ENCODE data around the gene VOPP1.

VOPP1 gene

DNA sequence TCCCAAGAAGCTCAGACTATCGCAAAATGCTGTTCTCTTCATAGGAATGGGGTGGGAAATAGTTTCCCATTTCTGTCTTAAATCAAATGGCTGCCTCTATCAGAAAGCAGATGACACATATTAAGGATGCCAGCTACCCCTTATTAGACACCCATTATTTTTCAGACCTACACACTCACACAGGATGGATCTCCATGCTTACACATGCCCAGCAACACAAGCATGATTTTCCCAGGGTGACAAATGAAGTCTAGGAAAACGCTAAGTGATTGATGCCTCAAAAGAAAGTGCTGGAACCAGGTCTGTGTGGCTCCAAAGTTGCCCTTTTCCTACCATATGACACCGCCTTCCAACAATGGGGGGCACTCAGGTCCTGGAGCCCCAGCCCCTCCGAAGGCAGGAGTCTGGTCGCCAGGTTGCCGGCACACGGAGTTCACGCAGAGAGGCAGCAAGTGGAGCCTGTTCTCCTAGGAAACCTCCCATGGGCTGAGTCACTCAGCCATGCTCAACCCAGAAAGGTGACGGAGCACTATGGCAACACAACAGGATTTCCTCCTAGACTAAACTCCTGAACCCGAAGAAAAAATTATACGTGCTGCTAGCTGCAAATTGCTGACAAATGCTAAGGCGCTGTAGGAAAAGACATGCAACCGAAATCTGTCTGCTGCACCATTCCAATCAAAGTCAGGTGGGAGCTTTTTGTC lies 19.8 kb downstream of the VOPP1 start:
- DNase-seq = peak; percentile 55

DNA sequence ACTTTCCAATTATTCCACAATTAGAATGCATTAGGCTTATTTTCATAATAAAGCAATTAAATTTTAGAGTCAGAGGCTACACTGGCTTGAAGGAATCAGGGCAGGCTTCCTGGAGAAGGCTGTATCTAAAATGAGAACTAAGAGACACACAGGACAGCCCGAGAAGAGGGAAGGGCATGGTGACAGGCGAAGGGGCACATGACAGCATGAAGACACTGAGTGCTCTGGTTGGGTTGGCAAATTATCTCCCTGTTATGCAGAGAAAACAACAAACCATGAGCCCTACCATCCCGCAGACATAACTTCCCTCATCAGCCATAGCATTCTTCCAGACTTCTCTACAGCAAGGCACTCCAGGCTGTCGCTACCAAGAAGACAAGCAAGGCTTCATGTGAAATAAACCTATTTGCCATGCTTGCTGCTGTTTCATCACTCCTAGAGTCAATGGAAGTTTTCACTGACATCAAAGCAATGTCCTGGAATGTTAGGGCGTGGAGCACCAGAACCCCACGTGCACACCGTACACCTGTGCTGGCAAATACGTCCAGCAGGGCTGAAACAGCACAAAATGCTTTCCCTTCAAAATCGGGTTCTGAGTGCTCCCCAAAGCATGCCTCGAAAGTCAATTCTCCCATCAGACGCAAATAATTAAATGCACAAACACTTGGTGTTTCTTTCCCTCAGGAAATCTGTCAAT lies 21.3 kb downstream of the VOPP1 start:
- no peak for DNase-seq

DNA sequence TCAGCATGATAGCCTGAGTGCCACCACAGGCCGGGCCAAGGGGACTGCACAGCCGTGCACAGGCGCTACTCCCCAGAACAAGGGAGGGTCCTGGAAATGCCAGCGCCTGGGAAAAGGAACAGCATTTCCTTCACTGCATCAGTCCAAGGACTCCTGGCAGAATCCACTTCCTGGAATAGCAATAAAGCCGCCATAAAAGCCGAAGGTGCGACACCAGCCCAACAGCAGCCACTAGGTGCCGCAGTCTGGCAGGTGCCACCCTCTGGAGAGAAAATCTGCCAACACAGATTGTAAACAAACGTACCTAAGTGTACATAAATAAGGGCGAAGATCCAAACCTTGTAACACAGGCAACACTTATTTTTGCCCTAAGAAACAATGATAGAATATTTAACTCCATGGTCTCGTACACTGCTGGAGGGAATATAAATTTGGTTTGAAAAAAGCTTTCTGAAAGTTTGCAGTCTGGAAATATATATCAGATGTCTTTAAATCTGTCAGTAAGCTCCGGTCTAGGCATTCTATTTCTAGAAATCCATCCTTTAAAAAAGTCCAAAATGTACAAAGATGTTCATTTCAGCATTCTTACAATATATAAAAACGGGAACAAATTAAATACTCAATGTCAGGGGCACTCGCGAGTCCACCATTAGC lies 22.2 kb downstream of the VOPP1 start:
- no peak for DNase-seq

DNA sequence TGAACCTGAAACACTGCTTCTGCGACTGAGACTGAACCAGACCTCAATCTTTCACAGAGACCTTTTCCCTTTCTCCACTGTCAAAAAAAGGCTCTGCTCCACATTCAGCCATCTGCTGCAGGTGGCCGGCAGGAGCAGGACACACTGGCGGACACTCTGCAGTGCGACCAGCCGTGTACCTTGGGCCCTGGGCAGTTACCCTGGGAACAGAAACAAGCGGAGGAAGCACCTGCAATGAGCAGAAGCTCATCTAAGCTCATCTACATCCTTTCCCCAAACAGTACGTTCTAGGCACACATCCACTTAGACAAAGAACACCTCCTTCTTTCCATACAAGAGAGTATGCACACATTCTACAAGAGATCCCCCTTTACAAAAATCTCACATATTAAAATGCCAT lies 22.8 kb downstream of the VOPP1 start:
- DNase-seq = no peak

DNA sequence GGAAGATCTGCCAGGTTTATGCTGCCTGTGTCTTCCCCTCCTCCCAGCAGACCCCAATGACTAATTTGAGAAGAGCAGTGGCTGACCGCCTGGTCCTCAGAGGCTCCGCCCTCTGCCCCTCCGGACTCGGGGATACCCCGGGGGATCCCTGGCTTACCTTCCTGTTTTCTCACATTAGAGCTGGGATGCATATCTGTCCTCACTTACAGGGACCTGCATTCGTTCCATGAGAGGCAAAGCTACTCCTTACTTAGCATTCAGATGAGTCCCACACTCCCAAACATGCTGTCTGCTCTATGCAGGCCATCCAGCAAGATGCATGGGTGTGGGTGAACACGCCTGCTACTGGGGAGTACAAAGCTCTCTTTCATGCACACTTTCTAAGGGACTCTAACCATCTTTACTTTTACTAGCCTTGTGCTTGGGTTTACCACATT lies 24.0 kb downstream of the VOPP1 start:
- DNase-seq = no peak

DNA sequence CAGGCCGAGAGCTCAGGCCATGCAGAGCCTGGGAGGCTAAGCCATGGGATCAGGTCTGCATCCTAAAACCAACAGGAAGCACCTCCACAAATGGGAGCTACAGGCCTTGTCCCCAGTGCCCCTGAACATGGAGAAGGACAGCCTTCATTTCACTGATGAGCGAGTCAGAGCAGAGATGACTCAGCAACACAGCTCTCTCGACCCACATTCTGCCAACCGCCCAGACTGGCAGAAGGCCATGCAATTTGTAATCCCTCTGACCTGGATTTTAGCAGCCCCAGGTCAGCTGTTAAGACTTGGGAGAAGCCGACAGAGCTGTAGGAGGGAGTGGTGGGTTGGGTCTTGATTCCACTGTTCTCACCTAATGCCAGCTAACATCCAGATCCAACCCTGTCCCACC lies 25.5 kb downstream of the VOPP1 start:
- DNase-seq = peak; percentile 47

DNA sequence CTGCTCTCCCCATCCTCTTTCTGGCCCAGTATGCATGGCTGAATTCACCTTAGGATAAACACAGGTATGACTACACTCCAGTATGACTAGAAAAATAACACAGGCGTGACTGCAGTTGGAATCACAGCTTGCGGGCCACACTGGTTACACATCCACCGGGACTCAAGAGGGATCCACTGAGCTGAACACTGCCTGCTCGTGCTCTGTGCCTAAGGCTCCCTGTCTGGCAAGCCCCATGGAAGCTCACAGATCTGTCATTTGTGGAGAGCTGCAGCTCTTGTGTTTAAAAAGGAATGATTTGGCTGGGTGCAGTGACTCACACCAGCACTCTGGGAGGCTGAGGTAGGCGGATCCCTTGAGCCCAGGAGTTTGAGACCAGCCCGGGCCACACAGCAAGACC lies 26.8 kb downstream of the VOPP1 start:
- DNase-seq = no peak

DNA sequence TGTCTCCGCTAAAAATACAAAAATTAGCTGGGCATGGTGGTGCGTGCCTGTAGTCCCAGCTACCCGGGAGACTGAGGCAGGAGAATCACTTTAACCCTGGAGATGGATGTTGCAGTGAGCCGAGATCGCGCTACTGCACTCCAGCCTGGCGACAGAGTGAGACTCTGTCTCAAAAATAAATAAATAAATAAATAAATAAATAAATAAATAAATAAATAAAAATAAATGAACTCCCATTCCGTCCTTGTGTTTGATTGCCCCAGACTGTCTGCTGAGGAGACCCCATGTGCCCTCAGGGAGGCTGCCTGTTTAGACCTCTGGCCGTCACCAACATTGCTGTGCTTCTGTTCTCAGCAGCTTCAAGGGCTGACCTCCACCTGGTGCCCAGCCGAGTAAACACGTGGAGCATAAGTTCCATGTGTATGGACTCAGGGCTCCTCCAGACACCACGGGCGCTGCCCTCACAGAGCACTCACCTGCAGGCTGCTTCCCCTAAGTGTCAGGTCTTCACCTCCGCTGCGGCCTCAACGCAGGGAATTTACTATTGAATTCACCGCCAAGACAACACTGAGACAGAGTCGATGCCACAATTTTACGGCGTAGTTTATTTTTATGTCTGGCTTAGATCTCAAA lies 32.0 kb downstream of the VOPP1 start:
- no peak for DNase-seq

DNA sequence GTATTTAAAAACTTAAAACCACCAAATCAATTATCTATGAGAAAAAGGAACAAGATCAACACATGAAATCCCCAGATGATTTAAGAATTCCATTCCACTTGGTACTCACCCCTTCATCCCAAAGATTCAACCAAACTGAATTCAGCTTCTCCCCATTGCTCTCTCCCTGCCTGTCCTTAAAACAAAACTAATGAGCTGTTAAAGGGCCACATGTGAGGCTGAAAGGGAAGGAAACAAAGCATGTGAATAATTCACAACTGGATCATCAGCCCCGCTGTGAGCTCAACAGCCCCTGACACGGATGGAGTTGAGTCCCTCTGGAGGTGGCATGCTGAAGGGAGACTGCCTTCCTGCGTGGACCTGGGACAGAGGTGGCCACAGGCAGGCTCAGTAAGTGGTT lies 32.9 kb downstream of the VOPP1 start:
- DNase-seq = no peak

DNA sequence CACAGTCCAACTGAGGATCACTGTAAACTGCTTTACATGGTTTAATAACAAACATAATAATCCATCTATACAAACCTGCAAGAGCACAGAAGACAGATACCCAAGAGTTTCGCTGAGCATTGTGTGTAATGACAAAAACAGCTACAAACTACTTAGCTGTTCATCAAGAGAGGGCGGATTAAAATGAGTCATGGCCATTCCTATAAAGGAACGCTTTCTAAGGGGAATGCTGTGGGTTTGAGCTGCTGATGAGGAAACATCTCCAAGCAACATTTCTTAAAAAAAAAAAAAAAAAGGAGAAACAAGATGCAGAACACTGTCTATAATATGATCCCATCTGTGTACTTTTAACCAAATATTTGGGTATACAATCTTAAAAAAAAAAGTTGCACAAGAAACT lies 33.8 kb downstream of the VOPP1 start:
- no peak for DNase-seq

DNA sequence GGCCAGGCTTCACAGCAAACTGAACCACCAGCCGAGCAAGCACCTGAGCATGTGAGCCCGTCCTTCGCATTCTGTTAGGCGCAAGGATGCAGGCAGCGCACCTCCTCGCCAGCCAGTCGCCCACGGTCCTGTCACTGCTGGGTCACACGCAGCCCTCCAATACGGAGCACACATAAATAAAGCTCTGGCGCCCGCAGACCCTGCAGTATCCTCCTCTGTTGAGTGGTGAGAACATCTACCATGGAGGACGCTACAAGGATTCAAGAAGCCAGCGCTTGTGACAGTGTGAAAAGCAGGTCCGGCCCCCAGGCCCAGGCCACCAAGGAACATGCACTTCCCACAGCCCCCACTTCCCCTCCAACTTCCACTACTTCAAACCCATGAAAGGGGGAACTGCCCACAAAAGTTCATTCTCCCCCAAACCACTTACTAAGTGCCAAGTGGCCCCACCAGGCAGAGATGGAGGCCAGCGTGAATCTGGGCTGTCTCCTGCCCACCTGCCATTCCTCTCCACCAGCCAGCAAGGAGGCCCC lies 34.8 kb downstream of the VOPP1 start:
- no peak for DNase-seq

DNA sequence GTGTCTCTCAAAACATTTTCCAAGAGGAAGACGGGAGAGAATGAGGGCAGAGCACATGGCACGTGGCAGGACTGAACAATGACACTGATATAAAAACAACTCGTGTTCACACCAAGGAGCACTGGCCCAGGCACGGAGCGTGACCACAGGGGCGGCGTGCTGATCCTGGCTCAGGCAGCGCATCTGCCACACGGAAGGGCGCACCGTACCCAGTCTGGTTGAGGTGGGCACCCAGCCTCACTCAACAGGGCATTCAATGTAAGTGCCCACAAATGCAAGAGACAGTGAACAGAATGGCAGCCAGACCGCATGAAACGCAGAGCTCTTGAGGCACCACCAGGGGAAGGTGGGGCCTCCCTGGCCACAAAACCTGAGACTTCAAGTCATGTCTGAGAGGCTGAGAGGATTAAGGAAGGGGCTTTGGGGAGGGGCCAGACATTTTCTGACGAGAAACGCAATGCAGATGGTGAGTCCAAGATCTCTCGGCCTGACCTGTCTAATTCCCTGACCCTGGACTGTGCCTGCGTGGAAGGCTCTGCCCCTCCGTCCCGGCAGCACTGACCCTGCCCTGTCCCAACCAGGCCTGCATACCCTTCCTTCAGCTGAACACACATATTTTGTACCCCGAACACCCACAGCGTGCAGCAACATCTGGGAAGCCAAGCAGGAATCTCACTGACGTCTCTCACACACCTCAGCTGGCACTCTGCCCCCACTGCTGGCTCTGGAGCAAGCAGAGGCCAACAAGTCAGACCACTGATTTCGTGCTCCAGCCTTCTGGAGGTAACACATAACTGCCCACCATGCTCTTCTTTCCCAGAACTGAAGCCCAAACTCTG lies 35.5 kb downstream of the VOPP1 start:
- no peak for DNase-seq

DNA sequence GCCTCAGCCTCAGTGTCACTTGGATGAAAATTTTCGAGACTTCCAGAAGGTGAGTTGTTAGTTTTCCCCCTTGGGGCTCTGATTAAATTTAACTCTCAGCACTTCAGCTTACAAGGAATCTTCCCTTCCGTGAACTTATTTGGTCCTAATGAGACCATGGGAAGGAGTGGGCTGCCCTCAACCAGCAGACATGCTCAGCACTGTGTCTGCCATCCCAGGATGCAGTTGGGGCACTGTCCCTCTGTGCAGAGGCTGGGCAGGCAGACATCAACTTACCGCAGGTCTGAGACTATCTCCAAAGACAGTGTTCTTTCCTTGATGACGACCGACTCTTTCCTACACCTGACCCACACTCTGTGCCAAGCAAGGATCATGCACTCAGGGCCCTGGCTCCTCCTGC lies 36.7 kb downstream of the VOPP1 start:
- no peak for DNase-seq

DNA sequence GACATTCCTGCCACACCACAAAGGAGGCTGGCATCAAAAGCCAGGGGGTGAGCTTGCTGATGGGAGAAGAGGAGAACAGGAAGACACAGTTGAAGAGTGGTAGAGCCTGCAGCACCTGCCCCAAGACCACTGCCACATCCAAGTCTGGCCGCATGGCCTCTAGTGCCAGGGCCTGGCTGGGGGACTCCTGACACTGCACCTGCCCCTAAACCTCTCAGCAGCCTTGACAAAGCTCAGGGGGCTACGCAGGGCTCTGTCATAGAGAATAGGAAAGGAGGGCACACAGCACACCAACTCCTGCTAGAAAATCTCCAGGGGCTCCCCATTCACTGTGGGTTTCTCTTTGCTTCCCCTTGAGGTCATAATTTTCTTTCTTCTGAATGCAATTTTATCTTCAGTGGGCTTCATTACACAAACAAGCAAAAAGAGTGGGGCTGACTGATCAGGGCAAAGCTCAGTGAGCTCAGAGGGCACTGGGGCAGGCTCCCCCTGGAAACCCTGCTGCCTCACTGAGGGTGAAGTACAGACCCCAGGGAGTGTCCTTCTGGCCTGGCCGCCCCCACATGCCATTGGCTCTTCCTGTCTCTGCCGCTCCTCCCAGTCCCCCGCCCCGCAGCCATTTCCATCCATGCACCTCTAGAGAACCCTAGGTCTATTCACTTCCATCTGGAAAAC lies 37.2 kb downstream of the VOPP1 start:
- no peak for DNase-seq

DNA sequence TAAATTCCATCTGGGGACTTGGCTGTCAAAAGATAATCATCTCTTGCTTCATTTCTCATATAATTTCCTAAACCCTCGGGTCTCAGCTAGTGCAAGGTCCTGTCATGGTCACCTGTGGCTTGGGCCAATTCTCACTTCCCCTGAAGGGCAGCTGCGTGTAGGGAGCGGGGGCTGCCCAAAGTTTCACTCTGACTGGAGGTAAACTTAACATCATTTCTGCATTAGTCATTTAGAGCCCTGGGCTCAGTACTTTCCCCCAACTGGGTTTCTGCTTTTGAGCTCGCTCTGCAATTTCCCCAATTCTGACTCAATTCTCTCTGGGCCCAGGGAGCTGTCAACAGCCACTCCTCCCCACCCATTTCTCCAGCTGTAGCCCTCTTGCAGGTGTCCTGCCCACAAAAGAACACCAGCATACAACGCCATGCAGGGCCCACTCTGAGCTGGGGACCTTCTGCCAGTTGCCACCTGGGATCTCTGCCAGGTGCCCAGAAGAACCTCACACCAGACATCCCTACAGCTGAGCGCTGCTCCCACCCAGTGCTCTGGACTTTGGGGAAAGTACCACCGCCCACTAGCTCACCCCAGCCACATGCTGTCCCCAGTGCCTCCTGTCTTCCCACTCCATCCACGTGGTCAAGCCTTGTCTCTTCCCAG lies 37.9 kb downstream of the VOPP1 start:
- DNase-seq = peak; percentile 87

DNA sequence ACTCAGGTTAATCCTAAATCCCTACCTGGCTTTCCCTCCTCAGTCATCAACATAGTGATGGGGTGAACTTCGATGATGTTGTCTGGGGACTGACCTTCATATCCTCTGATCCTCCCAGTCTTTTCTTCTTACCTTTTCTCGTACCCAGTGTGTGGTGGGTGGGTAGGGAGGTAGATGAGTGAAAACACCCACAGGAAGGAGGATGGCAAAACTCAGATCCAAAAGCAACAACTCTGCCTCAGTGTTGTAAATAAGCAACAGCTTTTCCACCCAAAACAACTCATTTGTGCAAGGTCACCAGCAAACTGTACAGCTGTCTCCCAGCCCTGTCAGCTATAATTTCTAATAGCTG lies 38.6 kb downstream of the VOPP1 start:
- no peak for DNase-seq

DNA sequence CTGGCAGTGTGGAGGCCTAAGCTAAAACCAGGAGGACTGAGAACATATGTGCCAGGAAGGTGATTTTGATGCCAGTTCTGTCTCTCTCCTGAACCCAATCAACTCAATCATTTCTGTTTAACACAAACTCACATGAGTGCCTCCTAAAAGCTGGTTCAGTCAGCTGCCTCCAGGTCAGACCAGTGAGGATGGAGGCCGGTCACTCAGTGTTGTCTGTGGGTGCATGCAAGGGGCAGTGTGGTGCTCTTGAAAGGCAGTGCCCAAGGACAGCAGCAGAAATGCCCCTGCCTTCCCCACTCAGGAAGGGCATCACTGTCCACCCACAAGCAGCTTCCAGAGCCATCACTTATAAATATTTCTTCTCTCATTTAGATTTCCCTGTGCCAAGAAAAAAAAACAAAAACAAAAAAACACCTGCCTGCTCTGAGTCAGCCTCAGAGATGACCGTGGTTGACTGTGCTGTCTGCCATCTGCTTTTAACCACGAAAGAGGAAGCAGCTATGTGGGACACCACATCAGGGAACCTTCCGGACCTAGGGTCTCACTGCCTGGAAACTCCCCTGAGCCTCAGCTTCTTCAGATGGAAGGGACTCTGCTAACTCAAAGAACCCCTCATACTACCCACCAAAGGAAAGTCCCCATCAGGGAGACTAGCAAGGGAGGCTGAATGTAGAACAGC lies 39.1 kb downstream of the VOPP1 start:
- peak; percentile 91 for DNase-seq

DNA sequence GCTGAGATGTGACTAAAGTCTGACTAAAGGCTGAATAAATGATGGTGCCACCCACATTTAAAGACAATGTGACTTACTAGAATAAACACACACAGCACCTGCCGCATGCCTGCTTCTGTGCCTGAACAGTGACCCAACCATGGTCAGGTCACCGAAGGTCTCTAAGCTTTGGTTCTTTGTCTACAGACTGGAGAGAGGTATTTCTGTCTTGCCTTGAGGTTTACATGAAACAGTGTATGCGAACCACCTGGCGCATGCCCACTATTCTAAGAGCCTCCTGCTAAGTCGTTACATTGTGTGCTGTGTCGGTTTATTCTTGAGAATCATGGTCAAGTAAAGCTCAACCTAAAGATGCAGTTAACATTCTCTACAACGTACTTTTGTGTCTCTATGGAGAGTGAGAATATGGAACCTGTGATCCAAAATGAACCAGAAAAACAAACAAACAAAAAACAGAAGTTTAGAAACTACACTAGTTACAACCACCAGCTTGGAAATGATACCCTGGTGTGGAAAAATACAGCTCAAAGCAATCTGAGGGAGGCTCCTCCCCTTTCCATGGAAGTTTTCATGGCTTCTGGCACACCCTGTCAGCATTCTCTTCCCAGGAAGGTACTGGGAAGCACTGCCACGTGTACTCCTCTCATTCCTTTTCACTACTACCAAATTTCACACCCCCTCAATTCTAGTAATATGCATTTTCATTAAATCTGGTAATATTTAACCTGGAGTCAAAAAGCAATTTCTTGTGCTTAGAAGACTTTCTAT lies 40.0 kb downstream of the VOPP1 start:
- no peak for DNase-seq

DNA sequence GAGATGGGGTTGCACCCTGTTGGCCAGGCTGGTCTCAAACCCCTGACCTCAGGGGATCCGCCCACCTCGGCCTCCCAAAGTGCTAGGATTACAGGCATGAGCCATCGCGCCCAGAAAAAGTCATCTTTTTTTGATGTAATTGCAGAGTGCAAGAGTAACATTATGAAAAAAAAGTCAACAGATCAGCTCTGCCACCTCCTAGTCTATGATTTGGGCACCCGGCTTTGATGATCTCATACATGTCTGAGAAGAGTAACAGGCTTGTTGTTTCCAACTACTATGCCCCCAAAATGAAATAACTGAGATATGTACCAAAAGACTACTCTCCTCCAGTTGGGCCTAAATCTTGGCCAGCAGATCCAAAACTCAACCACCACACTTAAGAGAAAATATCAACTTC lies 40.8 kb downstream of the VOPP1 start:
- DNase-seq = no peak

DNA sequence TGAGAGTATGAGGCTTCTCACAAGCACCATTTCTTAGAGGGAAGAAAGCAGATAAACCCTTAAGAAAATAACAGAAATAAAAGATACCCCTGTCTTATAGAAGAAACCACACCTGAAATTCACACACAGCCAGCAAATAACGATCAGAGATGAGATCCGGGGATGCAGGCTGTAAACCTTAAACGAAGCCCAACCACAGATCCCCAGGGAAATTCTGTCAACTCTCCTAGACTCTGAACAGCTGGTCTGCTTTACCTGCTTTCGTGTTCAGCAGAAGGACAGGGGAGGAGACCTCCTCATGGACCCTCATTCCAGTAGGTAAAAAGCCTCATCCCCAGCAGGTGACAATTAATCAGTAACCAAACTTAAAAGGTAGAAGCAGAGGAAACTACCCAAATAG lies 45.0 kb downstream of the VOPP1 start:
- no peak for DNase-seq

Data from CD4-positive, alpha-beta T cell treated with Interleukin-15 for 1 hour (primary cell).